Hematopoietic multipotent progenitor cell treated with erythropoietin and hydrocortisone succinate and interleukin-3 and kit ligand, for 17 days (in vitro differentiated cells): ENCODE results near the gene CHAF1A.

ENCODE experiments used
- DNase-seq: peaks from one replicate; pipeline ENCODE4 v3.0.0-alpha.2; 2015; ENCODE audit warnings: low spot score

The CHAF1A gene

DNA sequence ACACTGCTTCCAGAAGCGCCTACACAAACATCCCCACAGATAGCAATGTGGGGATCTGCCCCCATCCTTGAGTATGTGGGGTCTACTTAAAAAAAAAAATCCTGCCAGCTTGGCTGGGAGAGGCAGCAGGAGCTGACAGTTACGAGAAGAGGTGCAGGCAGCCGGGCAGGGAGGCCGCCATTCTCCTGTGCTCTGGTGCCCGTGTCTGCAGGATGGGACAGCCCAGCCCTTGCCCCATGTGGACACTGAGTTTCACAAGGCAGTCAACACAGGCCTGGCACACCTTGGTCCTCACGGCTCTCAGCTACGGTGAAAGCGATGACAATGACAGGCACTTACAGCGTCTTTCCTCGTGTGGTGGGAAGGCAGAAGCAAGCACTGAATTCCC, 35.1 kb upstream of the CHAF1A start:
- no peak for DNase-seq

DNA sequence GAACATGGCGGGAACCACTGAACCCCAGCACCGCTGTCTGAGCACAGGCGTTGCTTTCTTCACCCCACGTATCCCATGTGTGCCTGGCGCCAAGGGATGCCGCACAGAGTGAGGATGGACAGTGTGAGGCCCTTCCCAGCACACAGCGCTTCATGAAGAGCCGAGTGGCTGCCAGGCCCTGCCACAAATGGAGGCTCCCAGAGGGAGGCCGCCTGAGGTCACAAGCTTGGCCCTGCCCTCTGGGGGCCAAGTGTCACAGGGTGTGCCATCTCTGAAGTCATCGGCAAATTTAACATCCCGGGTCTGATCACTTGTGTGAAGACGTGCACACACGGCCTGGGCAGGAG, 34.7 kb upstream of the CHAF1A start:
- no peak for DNase-seq

DNA sequence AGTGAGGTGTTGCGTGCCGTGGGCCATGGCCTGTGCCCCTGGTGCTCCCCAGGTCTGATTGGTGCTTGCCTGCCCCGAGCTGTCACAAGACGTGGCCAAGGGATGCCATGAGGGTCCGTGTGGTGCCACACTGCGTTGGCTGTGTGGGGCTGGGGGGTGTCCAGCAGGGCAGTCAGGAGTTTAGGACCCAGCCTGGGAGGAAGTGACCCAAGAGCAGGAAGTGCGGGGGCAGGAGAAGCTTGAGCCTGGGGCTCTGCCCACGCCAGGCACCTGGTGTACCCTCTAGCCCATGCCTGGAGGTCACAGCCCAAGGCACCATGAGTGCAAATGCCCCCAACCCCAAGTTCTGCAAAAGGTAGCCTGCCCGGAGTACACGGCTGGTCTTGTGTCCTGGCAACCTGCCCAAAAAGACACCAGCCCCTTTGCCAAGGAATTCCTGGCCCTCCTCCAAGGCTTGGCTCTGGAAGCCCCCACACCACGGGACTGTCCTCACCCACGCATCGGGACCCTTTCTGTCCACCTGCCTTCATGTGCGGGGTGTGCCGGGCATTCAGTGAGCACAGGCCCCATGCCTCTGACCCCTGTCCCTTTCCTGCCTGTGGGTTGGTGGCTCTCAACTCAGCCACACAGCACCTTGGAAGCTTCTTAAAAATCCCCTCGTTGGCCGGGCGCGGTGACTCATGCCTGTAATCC, 34.2 kb upstream of the CHAF1A start:
- DNase-seq, result no peak

DNA sequence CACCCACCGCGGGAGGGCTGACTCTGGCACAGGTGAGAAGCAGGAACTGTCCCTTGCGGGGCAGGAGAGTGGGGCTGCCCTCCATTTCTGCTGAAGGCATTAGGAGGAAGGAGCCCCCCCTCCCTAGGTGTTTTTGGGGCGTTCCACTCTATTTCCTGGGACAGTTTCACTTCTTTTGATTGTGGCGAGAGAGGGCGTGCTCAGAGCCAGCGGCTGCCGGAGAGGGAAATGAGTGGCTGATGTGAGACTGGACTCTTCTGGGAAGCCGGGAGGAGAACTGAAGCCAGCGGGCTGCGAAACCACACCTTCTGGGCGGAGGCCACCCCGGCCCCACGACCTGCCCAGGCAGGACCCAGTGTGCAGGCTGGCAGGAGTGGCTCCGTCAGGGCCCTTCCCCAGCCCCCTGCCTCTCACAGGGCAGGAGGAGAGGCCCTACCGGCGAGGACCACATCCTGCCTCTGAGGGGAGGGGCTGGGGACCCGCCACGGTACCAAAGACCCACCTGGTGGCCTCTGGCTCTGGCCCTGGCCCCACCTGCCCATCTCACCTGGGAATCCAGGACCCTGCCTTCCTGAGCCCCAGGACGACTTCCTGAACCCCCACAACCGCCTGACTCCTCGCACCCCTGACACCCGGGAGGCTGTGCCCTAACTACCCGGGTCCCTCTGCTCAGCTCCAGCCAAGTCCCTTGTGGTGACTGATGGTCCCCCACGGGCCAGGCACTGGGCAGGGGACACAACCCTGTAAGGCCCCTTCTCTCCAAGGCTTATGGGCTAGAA, 33.1 kb upstream of the CHAF1A start:
- peak; percentile 68 for DNase-seq

DNA sequence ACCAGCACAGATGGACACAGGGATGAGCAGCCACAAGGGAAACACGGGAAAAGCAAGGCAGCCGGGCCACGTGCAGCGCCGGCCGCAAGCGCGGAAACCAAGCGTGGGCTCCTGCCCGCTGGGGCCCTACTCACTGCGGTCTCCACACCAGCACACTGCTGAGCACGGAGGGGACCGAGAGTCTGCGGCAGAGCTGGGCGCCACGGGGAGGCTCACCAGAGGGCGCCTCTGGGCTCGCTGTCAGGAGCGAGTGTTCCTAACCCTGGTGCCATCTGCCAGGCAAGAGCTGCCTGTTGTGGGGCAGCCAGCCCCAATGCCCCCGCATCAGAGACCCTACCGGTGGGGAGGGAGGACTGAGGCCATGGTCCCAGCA, 32.6 kb upstream of the CHAF1A start:
- DNase-seq, result peak; percentile 87

DNA sequence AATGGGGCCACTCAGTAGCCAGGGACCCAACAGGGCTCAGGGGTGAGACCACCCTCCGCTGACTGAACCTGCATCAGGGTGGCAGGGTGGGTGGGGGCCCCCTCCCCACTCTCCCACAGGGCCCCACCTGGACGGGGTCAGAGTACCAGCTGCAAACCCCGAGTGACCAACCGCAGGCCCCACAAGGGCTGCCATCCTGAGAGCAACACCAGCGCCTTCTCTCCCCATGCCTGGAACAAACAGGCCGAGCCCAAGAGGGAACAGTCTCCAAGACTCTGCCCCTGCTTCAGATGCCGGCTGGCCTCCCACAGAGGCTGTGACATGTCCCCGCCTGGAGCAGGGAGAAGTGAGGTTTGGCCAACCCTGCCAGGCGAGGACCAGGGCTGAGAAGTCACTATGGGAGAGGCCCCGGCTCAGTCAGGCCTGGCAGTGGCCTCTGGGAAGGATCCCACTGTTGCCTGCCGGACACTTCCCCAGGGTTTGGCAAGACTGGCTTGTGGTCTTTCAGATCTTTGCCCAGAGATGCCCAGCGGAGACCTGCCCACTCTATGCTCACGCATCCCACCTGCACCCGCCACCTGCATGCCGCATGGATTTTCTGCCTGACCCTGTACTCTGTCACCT, 31.9 kb upstream of the CHAF1A start:
- DNase-seq, result no peak

DNA sequence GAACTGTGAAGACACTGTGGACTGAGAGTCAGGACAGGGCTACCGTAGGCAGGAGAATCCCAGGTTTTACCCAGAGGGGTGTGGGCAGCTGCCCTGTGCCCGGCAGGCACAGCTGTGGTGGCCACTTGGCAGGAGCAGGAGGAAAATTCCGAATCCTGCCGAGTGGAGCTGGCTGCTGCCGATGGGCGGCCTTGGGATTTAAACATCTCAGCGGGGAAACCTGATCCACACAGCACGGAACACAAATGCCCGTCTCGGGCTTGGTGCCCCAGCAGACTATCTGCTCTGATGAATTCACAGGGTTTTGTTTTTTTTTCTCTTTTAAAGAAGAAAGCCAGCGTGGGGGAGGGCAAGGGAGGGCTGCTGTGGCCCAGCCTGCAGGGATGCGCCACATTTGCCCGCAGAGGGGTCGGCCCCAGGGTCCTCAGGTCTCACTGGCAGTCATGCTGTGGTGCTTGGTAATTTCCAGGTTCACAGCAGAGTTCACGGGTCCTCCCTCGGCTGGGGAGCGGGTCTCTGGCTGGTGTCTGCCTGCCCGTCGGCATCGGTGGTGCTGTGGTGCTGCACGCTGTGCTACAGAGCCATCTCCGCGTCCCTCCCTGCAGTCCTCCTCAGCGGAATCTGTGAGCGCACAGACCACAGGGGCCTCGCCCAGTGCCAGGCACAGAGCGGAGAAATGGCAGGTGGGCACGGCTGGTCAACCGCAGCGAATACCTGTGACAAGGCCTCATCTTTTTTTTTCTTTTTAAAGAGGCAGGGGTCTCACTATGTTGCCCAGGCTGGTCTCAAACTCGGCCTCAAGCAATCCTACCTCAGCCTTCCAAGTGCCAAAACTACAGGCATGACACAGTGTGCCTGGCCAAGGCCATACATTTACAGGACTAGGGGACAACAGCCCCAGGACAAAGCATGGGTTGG, 30.9 kb upstream of the CHAF1A start:
- no peak for DNase-seq

DNA sequence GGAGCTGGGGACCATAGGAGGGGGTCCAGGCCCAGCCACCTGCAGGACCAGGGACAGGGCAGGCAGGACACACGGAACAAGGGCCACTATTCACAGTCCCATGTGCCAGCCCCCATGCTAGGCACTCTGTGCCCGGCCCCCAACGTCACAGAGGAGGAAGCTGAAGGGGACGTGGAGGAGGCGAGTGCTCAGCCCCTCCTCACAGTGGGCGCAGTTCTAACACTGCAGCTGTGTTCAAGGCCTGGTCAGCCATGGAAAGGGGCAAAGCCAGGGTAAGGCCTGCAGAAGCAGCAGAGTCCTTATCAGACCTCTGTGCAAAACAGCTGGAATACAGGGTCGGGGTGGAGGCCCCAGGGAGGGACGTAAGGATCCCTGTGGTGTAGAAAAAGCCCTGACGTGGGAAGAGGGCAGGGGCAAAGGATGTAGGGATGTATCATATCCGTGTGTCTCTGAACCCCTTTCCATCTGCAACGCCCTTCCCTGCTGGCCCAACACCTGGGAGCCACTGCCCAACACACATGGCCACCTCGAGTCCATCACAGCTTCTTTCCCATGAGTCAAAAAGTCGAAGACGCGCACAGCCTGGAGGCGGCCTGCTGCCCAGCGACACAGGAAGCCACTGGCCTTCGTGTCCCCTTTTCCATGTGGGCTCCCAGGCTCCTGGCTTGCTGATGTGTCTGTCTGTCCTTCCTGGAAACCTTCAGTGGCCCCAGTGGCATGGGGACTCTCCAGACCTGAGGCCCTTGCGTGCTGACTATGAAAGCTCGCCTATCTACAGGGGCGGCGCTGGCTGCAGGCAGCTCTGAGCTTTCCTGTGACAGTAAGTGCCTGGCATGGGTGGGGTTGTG, 30.1 kb upstream of the CHAF1A start:
- DNase-seq, result peak; percentile 64

DNA sequence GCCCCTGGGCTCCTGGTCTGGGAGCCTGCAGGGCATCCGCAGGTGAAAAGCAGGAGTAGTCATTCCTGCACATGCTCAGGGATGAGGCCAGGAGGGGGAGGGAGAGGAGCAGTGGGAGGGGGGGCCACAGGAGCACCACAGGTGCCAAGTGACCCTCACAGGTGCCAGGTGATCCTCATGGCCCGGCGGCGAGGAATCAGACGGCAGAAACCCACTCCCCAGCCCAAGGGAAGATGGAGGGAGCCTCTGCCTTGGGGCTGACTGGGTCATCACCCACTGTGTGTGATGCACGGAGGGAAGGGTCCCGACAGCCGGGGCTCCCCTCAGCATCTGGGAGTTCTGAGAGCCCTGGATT, 29.4 kb upstream of the CHAF1A start:
- DNase-seq, result no peak

DNA sequence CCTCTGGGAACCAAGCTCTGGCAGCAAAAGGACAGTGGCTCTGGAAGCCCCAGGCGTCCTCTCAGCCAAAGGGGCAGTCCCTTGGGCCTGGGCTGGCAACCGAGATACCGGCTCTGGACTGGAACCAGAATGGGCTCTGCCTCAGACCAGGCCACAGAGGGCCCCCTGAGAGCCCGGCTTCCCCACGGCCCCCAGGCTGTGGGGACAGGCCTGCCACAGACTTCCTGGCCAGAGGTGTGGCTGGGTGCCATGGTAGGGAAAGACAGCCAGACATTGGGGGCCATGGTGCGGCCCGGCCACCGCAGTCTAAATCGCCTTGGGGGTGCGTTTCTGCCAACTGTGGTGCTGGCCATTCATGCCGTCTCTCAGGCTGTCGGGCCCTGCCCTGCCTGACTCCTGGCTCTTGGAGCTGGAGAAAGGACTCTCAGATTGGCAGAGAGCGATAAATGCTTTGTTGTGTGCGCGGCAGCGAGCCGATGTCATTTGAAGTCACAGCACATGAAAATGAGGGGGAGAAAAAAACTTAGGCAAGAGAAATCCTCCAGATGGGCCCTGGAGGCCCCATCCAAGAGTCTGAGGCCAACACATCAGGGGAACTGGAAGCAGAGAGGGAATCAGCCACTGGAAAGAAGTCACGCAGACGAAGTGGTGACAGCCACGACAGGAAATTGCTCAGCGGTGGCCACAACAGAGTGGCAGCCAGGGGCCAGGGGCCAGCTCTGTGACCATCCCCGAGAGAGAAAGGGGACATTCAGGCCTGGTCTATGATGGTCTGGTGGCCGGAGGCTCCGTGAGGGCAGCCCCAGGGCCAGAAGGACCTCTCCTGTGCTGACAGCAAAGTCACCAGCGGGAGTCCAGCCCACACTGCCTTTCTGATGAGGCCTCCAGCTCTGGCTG, 28.6 kb upstream of the CHAF1A start:
- peak; percentile 66 for DNase-seq

DNA sequence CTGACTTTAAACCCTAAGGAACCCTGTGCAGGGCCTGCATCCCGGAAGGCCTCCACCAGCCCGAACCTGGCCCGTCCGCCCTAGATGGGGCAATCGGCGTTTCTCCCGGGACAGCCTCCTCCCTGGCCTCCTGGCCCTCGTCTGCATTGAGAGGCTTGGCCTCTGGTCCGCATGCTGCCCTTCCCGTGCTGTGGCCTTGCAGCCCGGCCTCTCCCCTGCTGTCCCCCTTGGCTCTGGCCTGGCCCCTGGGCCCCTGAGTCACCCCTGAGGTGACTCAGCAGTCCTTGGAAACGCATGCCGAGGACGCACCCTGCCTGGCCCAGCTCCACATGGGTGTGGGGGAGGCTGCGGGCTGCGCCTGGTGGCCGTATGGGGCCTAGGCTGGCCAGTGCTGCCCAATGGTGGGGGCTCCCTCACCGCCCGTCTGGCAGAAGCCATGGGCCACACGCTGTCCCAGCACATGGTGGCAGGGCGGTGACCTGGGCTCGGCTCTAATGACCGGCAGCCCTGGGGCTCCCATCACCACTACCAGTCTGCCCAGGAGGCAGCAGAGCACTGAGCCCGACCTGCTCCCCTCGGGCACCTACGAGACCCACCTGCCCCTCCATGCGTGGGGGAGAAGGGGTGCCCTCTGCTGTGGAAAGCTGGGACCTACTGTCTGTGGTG, 27.8 kb upstream of the CHAF1A start:
- peak; percentile 97 for DNase-seq

DNA sequence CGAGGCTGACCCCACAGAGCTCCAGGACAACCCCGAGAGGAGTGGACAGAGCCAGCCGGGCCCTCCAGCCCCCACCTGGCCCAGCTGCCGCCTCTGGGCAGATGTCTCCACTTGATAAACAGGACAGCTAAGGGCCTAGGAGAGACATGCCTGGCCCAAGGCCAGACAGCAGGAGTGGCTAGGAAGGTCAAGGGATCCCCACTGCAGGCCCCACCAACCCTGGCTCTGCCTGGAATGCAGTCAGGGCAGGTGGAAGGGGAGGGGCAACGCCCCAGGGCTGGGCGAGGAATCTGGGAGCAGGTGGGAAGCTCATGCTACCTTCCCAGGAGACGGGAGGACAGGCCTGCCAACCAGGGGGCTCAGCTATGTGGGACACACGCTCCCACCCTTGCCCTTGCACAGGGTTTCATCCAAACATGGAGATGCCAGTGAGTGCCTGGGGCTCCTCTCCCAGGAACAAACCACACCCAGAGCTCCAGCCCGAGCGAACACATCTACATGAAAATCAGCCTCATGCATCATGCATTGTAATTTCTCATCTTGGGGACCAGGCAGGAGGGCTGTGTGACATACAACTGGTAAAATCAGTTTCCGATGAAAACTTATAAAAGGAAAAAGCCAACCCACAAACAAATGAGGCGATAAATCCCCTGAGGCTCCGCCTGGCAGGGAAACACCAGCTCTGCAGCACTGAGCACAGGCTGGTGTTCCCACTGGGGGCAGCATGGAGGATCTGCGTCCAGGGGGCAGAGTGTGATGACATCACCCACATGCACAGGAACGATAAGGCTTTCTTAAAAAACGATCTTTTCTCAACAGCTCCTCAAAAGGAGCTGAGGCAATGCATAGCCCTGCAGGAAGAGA, 27.0 kb upstream of the CHAF1A start:
- DNase-seq, result peak; percentile 95

DNA sequence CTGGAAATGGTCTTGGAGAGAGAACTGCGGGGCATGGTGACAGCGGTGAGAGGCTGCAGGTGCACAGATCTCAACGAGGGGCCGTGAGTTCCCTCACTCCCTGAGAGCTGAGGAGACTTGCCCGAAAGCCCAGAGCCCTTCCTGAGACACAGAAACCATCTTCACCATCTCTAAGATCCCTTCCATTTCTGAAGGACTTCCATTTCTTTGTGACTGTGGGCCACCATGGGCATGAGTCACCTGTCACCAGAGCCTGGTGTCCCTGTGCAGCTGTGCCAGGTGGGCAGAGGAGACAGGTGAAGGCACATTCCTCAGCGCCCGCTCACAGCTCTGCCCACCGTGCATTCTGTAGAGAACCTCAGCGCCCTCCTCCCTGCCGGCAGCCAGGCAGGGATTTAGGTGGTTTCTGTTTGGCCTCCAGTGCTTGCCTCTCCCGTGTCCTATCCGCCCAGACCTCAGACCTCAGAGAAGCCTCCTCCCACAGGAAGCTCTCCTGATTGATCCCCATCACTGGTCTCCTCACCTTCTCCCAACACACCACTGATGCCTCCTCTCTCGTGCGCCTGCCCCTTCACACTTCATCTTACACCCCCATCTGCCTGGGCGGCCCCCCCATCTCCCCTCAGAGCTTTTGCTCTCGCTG, 26.3 kb upstream of the CHAF1A start:
- no peak for DNase-seq

DNA sequence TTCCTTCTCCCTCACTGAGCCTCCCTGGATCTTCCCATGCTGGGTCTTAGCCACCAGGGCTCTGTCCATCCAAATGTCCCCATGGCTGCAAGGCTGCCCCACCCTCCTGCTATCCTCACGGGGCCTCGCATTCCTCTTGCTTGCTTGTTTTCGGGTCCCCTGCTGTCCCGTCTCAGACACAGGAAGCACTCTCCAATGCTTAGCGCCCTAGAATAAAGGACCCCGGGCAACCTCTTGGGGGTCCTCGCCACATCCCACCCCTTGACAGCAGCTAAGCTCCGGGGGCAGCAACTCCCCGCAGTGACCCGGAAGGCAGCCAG, 25.8 kb upstream of the CHAF1A start:
- DNase-seq, result peak; percentile 40

DNA sequence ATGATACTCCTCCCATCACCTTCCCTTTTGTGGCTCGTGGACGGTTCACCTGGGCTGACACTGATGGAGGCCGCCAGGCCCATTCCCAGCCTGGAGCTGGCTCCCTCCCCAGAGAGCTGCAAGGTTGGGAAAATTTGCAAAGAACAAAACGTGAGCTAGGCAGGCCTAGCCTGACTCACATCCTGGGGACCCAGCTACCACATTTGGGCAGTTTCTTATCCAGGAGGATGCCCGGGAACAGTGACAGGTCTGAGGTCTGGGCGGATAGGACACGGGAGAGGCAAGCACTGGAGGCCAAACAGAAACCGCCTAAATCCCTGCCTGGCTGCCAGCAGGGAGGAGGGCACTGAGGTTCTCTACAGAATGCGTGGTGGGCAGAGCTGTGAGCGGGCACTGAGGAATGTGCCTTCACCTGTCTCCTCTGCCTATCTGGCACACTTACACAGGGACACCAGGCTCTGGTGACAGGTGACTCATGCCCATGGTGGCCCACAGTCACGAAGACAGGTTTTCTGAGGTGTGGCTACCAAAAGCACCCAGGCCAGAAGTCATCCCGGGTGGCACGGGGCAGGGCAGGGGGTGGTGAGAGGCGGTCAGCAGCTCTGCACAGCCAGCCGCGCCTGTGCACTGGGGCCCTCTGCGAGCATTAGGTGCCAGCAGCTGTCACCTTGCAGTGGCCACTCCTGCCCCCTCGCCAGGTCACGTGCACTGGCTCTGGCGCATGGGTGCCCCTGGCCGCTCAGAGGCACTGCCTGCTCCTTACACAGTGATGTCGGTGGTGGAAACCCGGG, 25.3 kb upstream of the CHAF1A start:
- peak; percentile 49 for DNase-seq

DNA sequence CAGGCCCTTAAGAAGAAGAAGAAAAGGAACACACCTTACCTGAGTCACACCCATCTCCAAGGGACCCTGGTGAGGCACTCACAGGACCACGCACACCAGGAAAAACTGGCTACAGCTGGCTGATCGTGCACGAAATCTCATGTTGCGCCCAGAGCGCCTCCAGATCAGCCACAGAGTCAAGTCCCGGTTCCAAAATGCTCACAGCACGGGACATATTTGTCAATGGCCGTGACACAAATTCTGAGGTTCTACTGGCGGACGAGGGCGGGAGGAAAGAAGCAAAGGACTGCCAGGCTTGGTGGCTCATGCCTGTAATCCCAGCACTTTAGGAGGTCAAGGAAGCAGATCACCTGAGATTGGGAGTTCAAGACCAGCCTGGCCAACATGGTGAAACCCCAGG, 23.6 kb upstream of the CHAF1A start:
- DNase-seq, result no peak

DNA sequence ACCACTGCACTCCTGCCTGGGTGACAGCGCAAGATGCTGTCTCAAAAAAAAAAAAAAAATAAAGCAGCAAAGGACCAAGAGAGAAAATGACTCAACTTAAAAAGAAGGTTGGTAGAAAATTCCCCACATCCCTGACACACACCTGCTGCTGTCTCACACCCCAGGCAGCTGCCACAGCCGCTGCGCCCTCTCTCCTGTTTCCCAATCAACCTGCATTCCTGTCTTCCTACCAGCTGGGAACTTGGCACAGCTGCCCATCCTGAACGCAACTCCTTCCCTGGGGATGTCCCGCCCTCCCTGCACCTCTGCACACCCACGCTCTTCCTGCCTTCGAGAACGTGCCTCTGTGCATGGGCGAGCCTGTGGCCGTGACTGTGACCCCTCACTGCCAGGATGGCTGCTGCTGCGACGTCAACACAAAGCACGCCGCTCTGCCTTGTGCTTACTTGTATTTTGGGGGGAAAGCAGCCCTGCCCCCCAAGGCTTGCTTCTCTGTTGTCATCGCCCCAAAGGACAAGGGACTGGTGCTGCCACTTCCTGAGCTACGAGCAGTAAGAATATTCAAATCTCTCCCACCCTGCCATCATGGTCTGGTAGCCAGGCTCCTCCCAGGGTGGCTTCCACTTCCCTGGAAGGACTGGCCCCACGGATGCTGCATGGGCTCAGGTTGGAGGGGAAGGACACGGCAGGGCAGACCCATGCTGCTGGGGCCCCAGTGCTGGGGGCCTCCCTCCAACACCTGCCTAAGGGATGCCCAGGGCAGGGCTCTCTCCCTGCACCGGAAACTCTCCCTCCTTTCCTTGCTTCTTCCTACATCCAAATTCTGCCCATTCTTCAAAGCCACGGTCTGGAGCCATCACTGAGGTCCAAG, 22.8 kb upstream of the CHAF1A start:
- no peak for DNase-seq
